ENCODE results near the gene ROR1. TPM values are rescaled to one million over a fixed set of nuclear protein-coding genes. Genes with fewer than 3 reads are reported as not detected.

ROR1 gene
- total RNA-seq, 2 donors from 2014 or later = 12.9 to 40.8 TPM

GRCh38 chr1:63864224-63864641 is 90.4 kb downstream of the ROR1 start:
- H3K27ac ChIP-seq = no peak overlapping the region
- TF ChIP-seq, protein P1, sequence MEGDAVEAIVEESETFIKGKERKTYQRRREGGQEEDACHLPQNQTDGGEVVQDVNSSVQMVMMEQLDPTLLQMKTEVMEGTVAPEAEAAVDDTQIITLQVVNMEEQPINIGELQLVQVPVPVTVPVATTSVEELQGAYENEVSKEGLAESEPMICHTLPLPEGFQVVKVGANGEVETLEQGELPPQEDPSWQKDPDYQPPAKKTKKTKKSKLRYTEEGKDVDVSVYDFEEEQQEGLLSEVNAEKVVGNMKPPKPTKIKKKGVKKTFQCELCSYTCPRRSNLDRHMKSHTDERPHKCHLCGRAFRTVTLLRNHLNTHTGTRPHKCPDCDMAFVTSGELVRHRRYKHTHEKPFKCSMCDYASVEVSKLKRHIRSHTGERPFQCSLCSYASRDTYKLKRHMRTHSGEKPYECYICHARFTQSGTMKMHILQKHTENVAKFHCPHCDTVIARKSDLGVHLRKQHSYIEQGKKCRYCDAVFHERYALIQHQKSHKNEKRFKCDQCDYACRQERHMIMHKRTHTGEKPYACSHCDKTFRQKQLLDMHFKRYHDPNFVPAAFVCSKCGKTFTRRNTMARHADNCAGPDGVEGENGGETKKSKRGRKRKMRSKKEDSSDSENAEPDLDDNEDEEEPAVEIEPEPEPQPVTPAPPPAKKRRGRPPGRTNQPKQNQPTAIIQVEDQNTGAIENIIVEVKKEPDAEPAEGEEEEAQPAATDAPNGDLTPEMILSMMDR (IDR thresholded peaks at IDR 0.05) = no peak
- peaks cover 0 to 9% of the 10 kb centered on the region in 2 donors for H3K4me1 ChIP-seq

GRCh38 chr1:63865561-63865960 is 91.7 kb downstream of the ROR1 start:
- no peak overlapping the region for H3K4me3 ChIP-seq
- H3K4me1 ChIP-seq = peaks cover 0 to 3% of the 10 kb centered on the region in 2 donors
- no peaks in the 10 kb centered on the region for H3K36me3 ChIP-seq
- DNase-seq (ENCODE audit: low spot score) = no peak
- TF ChIP-seq, protein P1 (IDR thresholded peaks at IDR 0.05) = no peak
- H3K27ac ChIP-seq = no peak overlapping the region
- H3K9me3 ChIP-seq = no peaks in the 10 kb centered on the region
- H3K27me3 ChIP-seq = no peaks in the 10 kb centered on the region

More at GRCh38 chr1:63864224-63864641, 90.4 kb downstream of the ROR1 start:
- no peaks in the 10 kb centered on the region for H3K9me3 ChIP-seq
- no peak for DNase-seq (ENCODE audit: low spot score)
- H3K27me3 ChIP-seq = no peaks in the 10 kb centered on the region
- H3K36me3 ChIP-seq = no peaks in the 10 kb centered on the region
- H3K4me3 ChIP-seq = no peak overlapping the region

GRCh38 chr1:63866084-63866483 is 92.3 kb downstream of the ROR1 start:
- TF ChIP-seq, protein P1 (IDR thresholded peaks at IDR 0.05) = no peak
- Histone ChIP-seq H3K4me1 (peaks cover 0 to 3% of the 10 kb centered on the region in 2 donors), H3K27me3 (no peaks in the 10 kb centered on the region), H3K27ac (no peak overlapping the region), H3K36me3 (no peaks in the 10 kb centered on the region), H3K9me3 (no peaks in the 10 kb centered on the region), H3K4me3 (no peak overlapping the region)
- no peak for DNase-seq (ENCODE audit: low spot score)

DNA sequence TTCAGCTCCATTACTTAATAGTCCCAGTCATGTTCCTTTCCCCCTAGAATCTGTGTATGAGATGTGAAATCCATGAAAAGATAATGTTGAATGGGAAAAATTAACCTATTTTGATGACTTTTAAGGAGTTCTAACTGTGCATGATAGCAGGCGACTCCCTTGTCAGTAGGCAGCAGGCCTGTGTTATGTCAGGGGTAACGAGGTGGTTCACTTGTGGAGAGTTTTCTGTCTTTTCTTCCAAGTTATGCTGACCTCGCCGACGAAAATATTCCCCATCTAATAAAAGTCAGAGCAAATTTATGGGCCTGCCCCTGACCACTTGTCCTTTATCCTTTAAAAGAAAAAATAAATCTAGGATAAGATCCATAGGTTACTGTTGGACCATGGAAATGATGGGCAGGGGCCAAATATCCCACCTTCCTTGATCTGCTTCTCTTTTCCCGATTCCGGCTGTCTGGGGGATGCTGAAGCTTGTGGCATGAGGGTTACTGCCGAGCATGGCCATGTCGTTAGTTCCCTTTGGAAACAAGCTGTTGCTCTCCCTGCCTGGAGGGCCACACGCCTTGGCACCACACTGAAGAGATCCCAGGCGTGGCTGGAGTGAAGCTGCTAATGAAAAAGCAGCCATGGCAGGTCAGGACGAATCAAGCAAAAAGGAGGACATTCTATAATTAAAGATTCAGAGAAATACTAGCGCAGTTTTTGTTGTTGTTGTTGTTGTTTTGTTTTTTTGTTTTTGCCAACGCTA is 93.8 kb downstream of the ROR1 start:
- no peaks in the 10 kb centered on the region for H3K9me3 ChIP-seq
- no peaks in the 10 kb centered on the region for H3K27me3 ChIP-seq
- H3K4me3 ChIP-seq = no peak overlapping the region
- TF ChIP-seq, protein P1 (IDR thresholded peaks at IDR 0.05) = no peak
- no peak for DNase-seq (ENCODE audit: low spot score)
- H3K36me3 ChIP-seq = no peaks in the 10 kb centered on the region
- no peak overlapping the region for H3K27ac ChIP-seq
- peaks cover 0 to 3% of the 10 kb centered on the region in 2 donors for H3K4me1 ChIP-seq

- no peaks in the 10 kb centered on the region for H3K27me3 ChIP-seq
- TF ChIP-seq, protein P1 (IDR thresholded peaks at IDR 0.05) = no peak
- H3K36me3 ChIP-seq = no peaks in the 10 kb centered on the region
- no peak overlapping the region for H3K4me3 ChIP-seq
- peaks cover 0 to 3% of the 10 kb centered on the region in 2 donors for H3K4me1 ChIP-seq
- no peak for DNase-seq (ENCODE audit: low spot score)
- H3K9me3 ChIP-seq = no peaks in the 10 kb centered on the region
- no peak overlapping the region for H3K27ac ChIP-seq
These were observed 94.5 kb downstream of the ROR1 start for GRCh38 chr1:63868268-63868781.

All from right atrium auricular region (tissue), 2 donors.